HG03097 (cell line): Measurements from ENCODE around the gene JAK1.
A peak's percentile ranks its signal among the peaks of the same experiment; 100 is the strongest.
"Not testable (repeated sequence)": the region's sequence is repeated elsewhere in the genome, so short reads cannot be mapped to it uniquely, and the experiment has no call there.

Experiments
- ATAC-seq: cut with Tn5 transposase; IDR thresholded peaks from one replicate; pipeline ENCODE4 v1.9.1; 2021; ENCODE audit not compliant: unreplicated experiment, low FRiP score

The JAK1 gene

DNA sequence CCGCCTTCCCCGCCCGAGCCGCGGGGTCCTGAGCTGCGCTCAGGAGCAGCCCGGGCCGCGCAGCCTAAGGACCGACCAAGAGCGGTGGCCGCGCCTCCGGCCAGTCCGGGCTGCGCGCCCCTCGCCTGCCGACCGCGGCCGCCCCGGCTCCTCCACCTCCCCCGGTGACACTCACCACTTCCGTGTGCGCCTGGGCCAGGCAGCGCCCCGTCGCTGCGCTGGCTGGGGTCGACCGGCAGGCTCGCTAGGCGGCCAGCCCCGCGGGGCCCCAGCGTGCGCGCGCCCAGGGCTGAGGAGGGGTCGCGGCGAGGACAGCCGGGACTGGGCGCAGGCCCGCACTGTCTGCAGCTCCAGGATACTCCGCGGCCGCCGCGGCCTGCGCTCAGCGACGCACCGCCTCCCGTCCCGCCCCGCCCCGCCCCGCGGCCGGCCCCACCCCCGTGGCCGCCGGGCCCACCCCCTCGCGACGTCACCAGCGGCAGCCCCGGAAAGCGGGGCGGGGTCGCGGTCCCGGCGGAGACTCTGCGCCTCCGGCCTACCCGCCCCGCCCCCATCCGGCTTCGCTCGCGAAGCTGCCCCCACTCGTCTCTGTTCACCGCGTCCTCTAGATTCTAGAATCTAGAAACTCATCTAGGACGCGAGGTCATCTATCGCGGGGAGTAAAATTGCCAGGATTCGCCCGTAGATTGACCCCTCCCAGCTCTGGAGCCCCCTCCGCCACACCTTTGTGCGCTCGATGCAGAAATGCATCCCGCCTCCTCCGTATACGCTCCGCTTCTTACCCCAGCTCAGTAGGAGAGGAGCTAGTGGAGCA, at the start of gene JAK1:
Gene JAK1, minus strand, starts transcription at position 392 of the 814 bp plus-strand sequence. CDS start 80,285 bp downstream, outside the sequence.
- ATAC-seq, result peak; percentile 71

DNA sequence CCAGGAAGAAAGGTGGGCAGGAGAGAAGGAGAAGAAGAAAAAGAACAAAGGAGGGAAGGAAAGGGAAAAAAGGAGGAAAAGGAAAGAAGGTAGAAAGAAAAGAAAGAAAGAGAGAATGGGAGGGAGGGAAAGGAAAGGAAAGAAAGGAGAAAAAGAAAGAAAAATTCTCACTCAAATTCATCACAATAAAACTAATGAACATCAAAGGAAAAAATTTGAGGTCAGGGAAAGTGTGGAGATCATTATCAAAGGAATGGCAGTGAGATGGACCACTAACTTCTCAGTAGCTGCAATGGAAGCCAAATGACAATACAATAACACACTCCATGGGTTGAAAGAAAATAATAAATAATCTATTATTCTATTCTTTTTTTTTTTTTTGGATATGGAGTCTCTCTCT, 48.0 kb upstream of the JAK1 start:
- no peak for ATAC-seq

DNA sequence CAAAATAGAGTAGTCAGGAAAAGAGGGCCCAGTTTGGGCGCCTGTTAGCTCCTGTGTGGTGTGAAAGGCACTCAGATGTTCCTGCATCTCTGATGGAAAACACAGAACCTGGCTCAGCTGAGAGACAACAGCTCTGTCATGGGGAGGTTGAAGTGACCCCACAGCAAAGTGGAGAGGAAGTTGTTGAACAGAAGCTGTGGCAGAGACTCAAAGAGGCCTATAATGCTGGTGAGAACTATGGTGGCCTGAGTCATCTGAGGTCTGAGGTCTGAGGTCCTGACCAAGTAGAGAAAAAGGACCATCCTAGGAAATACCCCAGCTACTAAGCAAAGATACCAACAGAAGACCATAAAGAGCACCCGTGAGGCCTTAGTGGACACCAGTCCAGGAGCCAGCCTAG, 45.6 kb upstream of the JAK1 start:
- no peak for ATAC-seq

DNA sequence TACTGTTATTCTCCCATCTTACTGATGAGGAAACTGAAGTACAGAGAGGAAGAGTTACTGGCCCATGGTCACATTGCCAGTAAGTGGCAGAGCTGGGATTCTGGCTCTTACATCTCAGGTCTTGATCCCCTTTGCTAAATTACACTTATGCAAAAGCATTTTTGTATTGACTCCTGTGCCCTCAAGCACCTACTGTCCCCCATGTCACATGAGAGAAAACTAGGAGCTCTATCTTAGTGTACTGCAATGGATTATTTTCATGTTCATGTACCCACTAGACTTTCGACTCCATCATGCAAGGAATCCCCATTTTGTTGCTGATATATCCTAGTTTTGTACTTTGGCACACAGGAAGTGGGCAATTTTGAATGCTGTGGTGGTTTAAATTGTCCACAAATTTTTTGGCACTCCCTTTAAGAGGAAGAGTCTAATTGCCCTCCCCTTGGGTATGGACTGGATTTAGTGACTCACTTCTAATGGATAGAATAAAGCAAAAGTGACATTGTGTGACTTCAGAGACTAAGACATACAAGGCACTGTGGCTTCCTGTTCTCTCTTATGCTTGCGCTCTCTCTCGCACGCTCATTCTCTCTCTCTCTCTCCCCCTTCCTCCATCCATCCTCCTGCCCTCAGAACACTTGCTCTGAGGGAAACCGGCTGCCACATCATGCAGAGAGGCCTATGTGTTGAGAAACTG, 43.5 kb upstream of the JAK1 start:
- ATAC-seq, result no peak

DNA sequence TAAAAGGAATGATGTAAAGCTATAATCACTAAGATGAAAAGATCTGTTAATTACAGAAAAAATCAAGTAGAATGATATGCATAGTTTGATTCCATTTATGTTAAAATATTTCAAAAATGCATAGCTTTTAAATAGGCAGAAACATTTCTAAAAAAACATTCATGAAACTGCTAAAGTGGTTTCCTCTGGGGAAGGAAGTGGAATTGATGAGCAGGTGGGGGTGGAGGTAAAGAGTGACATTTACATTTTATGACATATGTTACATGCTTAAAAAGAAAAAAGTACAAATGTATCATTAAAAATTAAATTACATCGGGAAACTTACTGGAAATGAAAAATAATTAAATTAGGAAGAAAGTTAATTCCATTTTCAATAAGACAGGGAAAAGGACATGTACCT, 42.8 kb upstream of the JAK1 start:
- no peak for ATAC-seq

DNA sequence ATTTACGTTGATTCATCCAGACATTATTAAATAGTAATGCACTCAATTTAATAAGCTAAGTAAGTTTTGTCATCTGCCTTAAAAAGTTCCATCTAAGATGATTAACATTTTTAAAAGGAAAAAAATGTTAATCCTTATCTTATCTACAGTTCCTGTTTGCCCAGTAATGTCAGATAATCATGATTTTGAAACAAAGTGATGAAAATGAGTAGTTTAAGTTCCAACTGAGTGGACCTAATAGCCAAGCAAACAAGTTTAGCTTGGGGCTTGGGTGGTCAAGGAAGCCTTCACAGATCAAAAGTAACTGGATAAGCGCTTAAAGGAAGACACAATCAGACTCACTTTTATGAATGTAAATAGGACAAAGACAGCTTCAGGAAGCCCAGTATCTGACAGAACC, 40.5 kb upstream of the JAK1 start:
- ATAC-seq, result no peak

DNA sequence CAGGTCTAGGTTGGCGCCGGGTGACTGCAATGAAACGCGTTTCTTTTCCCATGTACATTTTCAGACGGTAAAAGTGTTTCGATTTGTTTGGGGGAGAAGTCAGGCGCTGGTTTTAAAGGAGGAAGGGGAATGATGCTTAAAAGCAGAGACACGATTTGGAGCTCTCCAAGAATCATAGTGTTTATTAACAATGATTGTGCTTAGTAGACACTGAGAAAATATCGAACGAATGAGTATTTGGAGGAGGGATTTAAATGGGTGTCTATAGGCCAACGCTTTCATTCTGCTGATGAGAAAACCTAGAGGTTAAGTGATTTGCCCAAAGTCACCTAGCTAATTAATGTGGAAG, 36.9 kb upstream of the JAK1 start:
- no peak for ATAC-seq

DNA sequence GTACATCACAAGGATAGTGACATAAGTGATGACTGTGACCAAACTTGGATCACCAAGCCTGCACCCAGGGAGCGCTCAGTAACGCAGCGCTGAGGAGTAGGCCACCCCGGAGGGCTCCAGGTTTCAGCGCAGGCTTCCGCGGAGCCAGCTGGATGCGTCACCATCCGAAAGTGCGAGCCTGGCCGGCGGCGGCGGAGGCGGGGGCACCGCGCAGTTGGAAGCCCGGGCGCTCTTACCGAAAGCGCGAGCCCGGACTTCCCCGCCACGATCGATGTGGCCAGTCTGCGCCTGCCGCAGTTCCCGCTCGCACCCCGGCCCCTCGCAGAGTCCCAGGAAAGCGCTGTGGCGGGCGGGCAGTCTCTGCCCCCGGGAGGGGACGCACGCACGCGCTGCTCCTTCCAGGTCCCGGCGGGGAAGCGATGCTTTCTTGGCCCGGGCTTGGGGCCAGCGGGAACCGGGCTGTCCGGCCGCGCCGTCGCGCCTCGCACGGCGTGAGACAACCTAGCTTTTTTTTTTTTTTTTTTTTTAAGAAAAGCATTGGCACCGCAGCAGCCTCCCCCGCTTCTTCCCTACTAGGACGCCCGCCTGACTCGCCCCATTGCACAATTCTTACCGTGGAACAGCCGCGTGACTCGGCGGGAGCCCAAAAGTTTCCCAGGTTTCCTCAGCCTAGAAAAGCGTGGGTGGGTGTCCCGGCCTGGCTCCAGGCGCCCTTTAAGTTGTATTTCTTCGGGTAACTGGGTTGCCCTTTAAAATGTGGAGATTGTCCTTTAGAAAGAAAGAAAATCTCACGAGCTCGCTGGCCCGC, 36.4 kb upstream of the JAK1 start:
- ATAC-seq, result peak; percentile 73

DNA sequence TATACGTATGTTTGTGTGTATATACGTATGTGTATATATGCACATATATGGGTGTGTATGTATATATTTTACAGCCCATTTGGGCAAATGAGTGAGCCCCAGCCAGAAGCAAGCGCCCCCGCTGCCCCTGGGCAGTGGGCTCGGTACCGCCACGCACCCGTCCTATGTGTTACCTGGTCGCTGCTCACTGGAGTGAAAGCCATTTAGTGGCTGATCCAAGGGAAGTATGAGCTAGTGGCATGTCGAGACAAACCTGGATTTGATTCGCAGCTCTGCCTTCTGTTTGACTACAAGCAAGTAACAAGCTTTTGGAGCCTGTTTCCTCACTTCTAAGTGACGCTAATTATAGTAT, 35.8 kb upstream of the JAK1 start:
- peak; percentile 4 for ATAC-seq

DNA sequence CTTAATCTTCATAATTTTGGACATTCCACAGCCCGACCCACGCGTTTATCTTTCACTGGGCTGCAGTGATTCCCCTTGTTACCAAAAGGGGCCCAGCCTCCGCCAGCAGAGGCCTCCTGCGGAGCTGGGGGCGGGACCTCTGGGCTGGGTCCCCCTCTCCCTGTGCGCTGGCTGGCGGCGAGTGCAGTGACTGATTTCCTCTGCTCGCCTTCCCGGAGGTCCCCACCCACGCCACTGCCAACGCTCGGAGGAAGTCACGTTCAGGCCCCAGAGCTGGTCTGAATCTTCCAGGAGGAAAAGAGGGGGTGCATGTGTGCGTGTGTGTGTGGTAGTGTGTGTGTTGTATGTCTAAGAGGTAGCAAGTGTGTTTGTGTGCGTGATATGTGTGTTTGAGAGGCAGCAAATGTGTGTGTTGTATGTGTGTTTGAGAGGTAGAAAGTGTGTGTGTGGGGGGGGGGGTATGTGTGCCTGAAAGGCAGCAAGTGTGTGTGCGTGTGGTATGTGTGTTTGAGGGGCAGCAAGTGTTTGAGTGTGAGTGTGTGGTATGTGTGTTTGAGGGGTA, 35.0 kb upstream of the JAK1 start:
- no peak for ATAC-seq

DNA sequence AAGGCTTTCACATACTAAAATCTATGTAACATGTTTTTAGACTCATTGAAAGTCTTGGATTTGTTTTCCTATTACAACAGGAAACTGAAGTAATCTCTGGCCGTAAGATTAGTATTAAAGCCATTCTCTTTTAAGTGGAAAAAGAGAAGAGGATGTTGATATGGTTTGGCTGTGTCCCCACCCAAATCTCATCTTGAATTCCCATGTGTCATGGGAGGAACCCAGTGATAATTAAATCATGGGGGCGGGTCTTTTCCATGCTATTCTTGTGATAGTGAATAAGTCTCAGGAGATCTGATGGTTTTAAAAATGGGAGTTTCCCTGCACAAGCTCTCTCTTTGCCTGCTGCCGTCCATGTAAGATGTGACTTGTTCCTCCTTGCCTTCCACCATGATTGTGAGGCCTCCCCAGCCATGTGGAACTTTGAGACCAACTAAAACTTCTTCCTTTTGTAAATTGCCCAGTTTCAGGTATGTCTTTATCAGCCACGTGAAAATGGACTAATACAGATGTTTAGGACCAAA, 32.1 kb upstream of the JAK1 start:
- ATAC-seq, result not testable (repeated sequence)

DNA sequence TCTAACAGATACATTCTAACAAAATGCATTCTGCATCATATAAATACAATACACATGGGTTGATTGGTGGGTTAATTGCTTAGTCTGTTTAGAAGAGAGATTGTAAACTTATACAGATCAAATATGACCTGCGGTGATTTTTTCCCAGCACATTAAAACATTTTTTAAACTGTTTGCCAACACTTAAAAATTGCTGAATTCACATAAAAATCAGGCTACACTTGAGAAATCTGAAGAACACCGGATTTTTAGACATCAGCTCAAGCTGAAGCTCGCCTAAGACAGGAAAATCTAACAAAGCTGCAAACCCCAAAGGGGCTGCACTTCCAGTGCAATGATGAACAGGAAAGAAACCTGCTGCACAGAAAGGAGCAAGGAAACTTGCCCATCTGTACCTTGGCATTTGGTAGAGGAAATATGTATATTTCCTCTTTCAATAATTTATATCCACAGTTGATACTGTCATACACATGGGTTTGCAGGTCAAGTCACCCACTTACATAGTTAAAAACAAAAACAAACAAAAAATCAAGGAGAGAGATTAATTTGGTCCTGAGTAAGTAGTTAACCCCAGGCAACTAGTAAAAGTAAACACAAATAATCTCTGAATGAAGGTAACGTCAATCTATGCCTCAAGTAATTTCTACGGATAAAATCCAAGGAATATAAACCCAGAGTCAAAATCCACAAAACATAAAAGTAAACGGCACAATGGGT, 30.4 kb upstream of the JAK1 start:
- ATAC-seq, result no peak

DNA sequence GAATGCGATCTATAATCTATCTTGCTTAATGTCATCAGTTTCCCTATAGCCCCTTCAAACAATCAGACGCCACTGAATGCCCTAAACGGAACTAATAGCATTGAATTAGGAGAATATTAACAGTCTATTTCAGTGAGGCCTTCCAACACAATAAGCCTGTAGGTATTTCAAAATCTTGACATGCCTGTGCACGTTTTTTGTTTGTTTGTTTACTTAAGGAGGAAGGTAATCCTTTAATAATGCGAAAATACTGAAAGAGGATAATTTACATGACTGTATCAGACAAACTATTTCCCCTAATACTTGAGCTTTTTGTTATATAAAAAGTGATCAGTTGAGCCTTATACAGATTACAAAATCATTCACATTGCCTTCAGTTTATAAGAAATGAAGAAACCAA, 29.0 kb upstream of the JAK1 start:
- ATAC-seq, result no peak

DNA sequence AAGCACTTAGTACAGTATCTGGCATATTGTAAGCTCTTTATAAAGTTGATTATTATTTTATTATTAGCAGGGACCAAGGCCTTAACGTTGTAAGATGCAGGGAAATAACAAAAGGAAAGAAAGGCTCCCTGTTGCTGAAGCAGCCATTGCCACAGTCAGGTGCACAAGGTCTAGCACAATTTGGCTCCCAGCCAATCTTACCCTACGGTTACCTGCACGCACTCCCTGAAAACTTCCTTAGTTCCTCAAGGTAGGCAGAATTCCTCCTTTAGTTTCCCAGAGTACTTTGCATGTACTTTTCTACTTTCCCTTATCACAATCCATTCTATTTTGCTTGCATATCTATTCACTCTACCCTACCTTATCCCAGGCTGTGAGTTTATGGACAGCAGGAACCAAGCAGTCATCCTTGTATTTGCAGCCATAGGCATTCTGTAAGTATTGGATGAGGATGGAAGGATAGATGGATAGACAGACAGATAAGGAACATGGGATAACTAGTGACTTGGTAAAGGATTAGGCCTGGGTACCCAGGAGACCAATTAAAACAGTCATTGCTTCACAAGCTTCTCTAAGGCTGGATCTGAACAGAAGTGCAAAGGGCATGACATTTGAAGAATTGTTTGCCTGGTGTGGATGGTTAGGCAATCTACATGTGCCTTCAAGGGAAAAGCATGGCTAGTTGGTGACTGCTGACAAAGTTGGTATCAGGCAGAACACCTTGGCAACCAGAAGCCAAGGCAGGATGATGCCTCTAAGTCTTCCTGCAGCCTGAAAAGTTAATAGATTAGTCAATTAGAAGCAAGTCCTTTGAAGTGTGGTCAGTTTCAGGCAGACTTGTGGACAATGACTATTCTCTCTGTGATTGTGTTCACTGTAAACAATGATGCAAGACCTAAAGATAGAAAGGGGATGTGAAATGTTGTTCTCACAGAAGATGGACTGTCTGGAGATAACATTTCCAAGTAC, 20.8 kb upstream of the JAK1 start:
- ATAC-seq, result peak; percentile 96

DNA sequence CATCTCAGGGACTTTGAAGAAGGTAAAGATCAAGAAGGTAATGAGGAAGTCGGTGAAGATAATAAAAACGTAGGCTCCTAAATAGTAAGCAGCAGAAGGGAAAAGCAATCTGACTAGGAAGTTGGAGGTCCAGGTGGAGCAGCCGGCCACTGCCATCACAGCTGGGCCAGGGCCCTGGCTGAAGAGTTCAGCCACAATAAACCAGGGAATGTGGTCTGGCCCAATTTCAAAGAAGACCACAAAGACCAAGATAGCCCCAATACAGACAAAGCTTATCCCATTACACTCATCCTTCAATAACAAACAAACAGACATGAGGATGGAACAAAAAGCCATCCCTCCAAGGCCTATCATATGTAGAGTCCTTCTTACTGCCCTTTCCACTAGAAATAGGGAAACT, 18.4 kb upstream of the JAK1 start:
- ATAC-seq, result no peak

DNA sequence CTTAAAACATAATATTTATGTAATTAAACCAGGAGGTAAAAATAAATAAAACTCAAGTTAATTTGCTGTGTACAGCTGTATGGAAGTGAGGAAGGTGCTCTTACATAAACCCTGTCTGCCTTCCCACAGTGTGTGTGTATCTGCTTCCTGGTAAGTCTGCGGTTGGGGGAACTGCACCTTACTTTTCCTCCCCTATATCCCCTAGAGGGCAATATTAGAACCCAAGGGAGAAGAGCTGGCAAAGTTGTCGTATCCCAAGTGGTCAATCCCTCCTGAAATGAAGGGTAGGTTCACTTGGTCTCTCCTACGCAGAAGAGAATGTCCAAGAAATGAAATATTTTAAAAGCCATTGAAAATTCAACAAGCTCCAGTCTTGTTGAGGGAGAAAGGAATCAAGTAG, 17.8 kb upstream of the JAK1 start:
- ATAC-seq, result no peak

DNA sequence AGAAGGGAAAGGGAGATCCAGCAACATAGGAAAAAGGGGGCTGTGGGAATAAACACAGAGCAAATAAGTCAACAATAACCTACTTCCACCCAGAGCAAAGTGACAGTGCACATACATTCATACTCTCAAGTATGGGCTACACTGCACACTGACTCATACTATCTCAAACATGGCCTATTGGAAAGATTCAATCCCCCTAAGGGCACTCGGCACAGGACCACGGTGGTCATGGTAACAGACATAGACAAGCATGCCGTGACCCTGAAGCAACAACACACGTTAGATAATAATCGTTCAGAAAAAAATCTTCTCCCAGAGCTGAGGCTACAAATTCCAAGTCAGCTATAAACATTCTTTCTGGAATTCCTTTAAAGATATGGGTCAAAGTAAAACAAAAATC, 16.8 kb upstream of the JAK1 start:
- ATAC-seq, result no peak

DNA sequence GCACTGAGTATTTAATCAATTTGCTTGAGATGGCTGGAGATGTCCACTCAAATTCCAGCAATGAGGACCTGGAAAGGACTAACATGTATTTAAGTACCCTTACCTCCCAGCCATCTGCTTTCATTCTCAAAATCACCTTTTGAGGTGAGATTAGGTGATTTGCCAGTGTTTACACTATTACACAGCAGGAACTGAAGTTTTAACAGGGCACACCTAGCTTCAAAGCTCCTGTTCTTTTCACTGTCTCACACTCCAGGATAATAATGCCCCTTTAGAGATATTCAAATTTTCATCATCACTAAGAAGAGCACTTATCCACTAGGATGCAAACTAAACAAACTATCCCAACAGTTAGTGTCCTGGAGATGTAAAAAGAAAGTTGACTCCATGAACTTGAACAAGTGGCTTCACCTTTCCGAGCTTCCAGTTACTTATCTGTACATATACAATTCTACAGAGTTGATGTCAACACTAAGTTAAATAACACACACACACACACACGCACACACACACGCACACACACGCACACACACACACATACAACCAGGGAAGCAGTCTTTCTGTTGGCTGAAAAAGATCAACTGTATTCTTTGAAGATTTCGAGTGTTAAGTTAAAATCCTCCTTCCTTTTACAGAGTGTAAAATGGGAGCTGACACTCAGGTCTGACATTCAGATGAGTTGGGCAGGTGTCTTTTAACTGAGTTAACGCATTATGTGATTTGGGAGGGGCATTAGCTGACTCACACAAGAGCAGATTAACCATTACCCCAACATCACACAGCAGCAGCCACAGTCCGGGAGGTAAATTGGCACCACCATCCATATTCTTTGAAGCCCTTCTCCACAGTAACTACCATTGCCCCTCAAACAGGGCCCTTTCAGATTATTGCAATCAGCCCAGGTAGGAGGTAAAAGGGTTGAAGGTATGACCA, 15.5 kb upstream of the JAK1 start:
- no peak for ATAC-seq
